ENCODE measurements around the gene TMEM132C.

DNA sequence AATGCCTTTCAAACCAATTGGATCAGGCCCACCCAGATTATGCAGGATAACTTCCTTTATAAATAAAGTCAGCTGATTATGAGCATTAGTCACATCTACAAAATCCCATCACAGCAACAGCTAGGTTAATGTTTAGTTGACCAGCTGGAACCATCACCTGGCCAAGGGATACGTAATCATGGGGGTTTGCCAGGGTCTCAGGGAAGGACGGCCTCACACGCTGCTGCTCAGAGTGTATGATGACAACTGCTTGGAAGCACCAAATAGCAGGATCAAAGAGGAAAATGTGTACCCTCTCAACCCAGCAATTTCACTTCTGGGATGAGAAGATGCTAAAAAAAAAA lies 394.2 kb downstream of the TMEM132C start:
- TF ChIP-seq JUND (IDR thresholded peaks at IDR 0.05; ENCODE audit: low read length): no peak
- TF ChIP-seq POLR2A (IDR thresholded peaks at IDR 0.05; ENCODE audit: control extremely low read depth in 1 of 2, low read depth in 2 of 2, low read length in 2 of 2): no peak
- TF ChIP-seq, protein P1, sequence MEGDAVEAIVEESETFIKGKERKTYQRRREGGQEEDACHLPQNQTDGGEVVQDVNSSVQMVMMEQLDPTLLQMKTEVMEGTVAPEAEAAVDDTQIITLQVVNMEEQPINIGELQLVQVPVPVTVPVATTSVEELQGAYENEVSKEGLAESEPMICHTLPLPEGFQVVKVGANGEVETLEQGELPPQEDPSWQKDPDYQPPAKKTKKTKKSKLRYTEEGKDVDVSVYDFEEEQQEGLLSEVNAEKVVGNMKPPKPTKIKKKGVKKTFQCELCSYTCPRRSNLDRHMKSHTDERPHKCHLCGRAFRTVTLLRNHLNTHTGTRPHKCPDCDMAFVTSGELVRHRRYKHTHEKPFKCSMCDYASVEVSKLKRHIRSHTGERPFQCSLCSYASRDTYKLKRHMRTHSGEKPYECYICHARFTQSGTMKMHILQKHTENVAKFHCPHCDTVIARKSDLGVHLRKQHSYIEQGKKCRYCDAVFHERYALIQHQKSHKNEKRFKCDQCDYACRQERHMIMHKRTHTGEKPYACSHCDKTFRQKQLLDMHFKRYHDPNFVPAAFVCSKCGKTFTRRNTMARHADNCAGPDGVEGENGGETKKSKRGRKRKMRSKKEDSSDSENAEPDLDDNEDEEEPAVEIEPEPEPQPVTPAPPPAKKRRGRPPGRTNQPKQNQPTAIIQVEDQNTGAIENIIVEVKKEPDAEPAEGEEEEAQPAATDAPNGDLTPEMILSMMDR (IDR thresholded peaks at IDR 0.05; ENCODE audit: control extremely low read depth in 1 of 3, insufficient read depth in 1 of 3, low read depth in 1 of 3, low read length in 3 of 3): no peak
- no peak for TF ChIP-seq YY1 (IDR thresholded peaks at IDR 0.05; ENCODE audit: low read depth, low read length)
- no peak for TF ChIP-seq BACH1 (IDR thresholded peaks at IDR 0.05; ENCODE audit: low read length)
- TF ChIP-seq EZH2 (IDR thresholded peaks at IDR 0.05; ENCODE audit: low read depth, low read length, severe bottlenecking): no peak
- TF ChIP-seq BCL11A (IDR thresholded peaks at IDR 0.05; ENCODE audit: low read depth in 2 of 2, low read length in 2 of 2): no peak
- no peak for TF ChIP-seq MAFK (IDR thresholded peaks at IDR 0.05; ENCODE audit: low read depth, low read length)
- TF ChIP-seq TAF1 (IDR thresholded peaks at IDR 0.05; ENCODE audit: low read depth, low read length): no peak
- TF ChIP-seq EP300 (IDR thresholded peaks at IDR 0.05; ENCODE audit: borderline replicate concordance in 1 of 2, low read depth in 2 of 2, low read length in 2 of 2): no peak
